ENCODE measurements around the gene TAF4.
"Not testable (repeated sequence)": the region's sequence is repeated elsewhere in the genome, so short reads cannot be mapped to it uniquely, and the experiment has no call there.

Gene TAF4

DNA sequence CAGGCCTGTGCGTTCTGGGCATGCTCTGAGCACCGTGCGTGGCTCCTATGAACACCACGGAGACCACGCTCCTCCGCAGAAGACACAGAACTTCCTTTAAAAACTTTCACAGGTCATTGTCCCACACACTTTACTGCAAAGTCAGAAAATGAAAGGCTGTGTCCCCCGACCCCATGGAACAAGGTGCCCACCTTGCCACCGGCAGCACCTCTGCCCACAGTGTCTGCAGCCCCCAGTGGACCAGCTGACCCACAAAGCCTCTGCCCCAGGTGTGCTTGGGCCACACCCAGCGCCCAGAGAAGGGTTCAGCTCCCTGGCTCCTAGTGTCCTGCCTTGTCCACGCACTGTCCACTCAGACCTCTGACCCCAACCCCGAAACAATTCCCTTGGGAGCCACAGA is 8.7 kb downstream of the TAF4 start:
- DNase-seq = no peak

DNA sequence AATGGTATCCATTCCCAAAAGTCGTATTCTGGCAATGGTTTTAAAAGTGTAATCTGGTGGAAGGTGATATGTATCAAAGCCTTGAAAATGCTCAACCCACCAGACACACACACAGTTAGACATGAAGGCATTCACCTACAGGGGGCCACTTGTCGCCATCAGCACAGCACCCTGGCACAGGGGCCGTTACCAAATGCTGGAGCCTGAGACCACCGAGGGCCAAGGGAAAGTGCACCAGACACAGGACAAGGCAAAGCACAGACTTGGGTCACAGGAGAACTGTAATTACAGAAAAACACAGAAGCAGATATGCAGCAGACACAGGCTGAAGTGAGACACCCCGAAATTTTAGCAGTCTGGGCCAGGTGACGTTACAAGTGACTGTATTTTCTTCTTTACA is 9.3 kb downstream of the TAF4 start:
- no peak for DNase-seq

DNA sequence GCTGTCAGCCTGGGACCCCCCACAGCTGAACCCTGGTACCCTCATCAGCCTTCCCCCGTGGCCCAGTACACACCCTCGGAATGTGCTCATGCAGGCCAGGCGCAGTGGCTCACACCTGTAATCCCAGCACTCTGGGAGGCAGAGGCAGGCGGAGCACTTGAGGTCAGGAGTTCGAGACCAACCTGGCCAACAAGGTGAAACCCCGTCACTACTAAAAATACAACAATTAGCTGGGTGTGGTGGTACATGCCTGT is 9.9 kb downstream of the TAF4 start:
- DNase-seq = not testable (repeated sequence)

DNA sequence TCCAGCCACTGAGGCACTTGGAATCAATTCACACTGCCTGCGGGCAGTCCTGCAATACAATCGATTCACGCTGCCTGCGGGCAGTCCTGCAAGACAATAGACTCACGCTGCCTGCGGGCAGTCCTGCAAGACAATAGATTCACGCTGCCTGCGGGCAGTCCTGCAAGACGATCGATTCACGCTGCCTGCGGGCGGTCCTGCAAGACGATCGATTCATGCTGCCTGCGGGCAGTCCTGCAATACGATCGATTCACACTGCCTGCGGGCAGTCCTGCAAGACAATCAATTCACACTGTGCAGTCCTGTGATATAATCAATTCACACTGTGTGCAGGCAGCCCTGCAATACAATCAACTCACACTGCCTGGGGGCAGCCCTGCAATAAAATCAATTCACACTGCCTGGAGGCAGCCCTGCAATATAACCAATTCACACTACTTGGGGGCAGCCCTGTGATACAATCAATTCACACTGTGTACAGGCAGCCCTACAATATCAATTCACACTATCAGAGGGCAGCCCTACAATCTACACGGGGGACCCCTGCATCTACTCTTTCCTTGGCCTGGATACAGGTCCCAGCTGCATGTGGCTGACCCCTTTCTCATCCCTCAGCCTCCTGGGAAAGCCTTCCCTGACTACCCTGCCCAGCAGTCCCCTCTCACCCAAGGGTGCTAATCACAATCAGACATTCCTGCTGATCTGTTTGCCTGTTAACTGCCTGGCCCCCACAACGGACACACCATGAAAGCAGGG is 10.4 kb downstream of the TAF4 start:
- no peak for DNase-seq

DNA sequence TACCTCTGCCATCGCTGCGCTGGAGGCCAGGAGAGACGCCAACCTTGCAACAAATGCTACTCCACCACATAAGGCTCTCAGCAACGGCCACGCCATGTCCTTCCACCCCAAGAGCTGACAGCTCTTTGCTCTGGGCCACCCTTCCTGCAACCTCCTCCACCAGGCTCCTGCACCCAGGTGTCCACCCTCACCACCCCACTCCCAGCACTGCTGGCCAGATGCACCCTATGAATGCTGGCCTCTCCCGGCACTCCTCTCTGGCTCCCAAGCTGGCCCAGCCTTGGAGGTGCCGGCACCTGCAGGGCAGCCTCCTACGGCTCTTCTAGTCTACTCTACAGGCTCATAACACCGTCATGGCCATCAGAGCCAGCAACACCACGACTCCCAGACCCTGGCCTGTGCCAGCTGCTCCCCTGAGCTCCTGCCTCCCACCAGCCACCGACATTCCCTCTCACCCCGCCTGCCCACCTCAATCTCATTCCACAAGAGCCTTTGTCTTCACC is 11.2 kb downstream of the TAF4 start:
- no peak for DNase-seq

DNA sequence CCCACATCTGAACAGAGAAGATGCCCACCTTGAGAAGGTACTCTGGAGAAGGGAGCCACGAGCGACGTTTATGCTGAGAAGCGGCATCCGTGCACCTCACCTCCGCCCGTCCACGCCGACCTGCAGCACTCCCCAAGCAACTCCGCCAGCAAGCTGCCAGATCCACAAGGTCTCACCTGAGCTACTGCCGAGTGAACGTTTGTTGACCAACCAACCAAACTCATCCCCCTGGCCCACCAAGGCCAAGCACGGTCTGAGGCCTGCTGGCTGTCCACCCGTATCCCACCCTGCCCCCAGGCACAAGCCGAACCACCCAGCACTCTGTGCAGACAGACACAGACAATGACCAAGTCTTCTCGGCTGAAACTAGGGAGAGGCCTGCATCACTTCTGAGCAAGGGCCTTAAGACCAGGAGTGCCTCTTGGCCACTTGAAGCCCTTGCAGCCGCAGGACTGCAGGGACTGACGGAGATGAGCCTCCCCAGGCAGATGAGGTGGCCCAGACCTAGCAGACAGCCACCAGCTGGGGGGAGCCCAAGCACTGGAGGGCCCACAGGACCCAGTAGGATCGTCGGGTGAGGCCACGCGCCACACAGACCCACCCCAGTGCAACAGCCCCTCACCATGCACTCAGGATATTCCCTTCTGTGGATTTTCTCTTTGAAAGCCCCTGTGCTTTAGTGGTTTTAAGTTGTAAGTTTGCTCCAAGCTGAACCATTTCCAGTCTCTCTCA is 12.1 kb downstream of the TAF4 start:
- no peak for DNase-seq

DNA sequence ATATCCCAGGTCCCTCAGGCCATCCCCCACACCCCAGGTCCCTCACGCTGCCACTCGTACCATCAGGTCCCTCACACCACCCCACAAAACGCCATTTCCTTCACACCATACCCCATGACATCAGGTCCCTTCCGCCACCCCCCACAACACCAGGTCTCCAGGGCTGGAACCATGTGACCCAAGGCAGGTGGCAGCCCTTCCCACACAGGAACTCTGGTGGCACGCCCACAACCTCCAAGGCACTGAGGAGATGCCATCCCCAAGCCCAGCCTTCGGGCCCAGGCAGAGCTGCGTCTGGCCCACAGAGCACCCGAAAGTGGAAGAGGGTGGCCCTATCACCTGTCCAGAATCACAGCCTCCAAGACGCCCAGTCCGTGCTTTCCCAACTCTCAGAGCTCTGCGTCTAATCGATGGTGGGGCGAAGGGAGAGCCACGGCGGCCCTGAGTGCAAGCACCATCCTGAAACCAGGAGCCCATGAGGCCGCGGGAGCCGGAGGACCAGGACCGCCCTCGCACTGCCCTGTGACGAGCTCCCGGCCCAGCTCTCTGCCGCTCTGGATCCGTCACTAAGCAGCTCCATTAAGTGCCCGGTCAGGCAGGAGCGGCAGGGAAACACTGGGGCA is 12.7 kb downstream of the TAF4 start:
- DNase-seq = no peak

DNA sequence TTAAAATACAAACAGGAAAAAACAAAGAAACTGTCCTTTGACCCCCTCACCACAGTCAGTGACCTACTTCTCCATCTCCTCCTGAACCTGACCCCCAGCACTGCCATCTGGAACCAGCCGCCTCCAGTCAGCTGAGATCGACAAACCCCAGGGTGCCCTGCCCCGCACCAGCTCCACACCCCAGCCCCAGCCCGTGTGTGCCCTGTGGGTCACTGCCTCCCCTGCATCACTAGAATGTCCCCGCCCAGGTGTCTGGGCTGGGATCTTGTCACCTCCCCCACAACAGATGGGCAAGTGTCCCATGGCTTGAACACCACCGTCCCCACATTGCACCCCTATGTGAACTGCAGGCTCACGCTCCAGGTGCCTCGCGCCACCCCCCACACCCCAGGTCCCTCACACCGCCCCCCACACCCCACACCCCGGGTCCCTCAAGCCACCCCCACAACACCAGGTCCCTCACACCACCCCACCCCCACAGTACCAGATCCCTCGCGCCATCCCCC is 13.3 kb downstream of the TAF4 start:
- no peak for DNase-seq

DNA sequence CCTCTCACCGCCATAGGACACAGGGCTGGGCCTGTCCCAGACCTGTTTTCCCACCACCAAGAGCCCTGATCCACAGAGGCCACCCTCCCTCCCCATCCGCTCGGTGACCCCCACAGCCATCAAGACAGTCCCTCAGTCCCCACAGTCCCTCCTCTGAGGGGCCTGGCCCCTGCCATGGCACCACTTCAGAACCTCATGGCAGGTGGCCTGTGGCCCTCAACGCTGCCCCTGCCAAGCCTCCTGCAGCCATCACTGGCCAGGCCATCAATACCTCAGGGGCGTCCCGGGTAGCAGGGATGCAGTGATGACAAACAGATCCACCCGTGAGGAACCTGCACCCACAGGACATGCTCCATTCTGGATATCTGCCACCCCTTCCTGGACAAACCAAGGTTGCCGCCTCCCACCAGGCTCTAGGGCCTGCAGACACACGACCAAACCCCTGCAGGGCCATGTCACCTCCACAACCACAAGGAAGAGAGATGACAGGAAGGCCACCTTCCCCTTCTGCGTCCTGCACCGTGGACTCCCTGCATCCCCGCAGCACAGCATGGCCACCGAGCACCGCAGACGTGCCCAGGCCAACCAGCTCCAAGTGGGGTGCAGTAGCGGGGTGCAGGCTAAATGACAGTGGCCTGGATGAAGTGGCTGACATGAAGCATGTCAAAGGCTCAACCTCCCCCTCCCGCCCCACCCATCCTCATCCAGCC is 14.0 kb downstream of the TAF4 start:
- DNase-seq = no peak

DNA sequence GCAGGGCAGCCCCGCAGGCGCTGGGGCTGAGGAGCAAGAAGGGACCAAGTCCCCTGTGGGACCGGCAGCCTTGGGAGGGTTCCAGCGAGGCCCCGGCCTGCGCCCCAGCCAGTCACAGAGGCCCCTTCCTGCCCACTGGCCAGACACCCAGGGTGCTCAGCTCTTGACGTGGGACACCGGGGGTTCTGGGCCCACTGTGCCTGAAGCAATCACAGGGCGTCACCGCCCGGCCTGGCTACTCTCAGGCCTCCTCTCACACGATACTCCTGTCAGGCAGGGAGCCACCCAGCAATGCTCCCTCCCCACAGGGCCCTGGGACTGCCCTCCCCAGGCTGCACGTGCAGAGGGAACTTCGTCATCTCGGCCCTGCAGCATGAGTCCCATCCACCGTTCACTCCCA is 14.5 kb downstream of the TAF4 start:
- no peak for DNase-seq

DNA sequence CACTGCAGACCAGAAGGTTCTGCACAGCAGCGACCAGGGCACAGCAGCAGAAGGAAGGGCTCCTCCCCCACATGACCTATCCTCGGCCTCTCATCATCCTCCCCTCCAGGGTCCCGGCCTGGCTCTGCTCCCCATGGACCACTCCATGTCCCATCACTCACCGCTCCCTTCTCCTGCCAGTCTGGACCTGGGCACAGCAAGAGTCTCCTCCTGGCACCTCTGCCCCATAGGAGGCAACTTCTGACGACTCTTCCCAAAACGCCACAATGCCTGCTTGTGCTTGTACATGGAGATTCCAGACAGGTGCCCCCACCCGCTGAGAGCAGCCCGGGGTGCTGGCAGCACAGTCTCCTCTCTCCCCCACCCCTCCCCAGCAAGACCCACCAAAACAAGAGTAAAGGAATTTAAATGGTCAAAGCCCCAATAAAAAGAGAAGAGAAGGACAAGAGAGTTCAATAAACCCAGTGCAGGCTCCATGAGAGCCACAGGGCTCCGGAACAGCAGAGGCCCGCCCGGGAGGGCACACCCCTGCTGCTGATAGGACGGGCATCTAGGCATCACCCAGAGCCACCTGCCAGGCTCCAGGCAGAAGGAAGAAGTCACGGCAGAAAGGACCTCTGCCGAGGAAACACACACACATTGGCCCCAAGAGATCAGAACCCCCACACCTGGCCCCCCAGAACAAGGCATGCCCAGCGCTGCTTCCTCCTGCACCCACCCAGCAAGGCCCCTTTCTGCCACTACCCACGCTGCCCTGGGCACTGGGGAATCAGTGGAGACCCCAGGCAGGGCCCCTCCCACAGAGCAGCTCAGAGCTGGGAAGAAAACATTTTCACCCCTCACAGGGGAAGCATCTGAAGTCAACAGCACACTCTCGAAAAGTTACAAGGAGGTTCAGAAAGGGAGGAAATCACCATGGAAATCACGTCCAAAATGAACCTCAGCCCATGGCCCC is 15.2 kb downstream of the TAF4 start:
- no peak for DNase-seq

DNA sequence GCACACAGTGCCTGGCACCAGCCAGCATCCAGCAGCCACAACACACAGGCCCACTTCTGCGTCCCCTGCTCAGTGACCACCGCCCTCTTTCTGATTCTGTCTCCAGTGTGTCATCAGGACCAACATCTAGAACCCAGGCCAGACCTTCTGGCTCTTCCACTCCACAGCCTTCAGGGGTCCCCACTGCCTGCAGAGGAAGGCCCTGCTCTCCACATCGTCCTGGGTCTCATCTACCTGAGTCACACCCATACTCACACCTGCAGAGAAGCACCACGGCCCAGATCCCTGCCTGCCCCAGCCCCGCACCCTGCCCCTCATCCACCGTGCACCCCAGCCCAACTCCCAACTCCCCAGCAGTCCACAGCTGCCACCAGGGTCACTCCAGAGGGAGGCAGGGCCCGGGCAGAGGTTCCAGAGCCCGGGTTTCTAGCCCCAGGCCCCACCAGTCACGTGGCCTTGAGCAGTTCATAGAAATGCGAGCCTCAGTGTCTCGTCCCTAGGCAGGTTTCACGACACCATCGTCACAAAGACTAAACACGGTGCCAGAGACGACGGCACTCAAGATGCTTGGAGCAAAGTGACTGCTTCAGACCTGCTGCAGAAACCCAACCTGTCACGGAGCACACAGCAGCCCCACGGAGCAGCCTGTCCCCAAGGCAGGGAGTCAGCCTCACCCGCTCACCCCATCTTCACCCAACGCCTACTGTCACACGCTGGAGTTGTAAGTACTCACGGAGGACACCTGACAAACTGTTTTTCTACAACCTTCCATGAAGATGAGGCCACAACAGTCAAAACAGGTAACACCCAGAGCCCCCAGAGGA is 16.1 kb downstream of the TAF4 start:
- DNase-seq = no peak

DNA sequence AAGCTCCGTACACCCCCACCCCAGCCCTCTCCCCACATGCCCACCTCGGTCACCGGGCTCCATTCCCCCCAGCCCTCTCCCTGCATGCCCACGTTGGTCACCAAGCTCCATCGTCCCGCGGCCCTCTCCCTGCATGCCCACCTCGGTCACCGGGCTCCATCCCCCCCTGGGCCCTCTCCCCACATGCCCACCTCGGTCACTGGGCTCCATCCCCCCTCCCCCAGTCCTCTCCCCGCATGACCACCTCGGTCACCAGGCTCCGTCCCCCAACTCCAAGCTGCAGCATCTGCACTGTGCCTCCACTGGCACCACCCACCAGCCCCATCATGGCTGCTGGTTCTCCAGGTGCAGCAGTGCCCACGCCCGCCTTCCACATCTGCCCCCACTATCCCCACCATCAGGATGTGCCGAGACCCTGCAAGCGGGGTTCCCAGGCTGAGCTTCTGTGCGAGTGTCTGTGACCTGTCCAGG is 16.8 kb downstream of the TAF4 start:
- no peak for DNase-seq

DNA sequence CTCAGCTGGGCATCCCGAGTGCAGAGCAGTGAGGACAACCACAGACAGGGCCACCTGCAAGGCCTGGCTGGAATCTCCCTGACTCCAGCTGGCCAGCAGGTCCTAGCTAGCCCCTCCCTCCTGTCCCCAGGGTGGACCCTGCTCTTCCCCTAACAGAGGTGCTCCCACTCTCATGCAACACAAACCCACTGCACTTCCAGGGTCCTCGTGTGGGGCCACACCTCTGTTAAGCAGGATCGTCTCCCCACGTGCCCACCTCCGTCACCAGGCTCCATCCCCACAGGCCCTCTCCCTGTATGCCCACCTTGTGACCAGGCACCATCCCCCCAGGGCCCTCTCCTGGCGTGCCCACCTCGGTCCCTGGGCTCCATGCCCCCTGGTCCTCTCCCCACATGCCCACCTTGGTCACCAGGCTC is 17.3 kb downstream of the TAF4 start:
- no peak for DNase-seq

DNA sequence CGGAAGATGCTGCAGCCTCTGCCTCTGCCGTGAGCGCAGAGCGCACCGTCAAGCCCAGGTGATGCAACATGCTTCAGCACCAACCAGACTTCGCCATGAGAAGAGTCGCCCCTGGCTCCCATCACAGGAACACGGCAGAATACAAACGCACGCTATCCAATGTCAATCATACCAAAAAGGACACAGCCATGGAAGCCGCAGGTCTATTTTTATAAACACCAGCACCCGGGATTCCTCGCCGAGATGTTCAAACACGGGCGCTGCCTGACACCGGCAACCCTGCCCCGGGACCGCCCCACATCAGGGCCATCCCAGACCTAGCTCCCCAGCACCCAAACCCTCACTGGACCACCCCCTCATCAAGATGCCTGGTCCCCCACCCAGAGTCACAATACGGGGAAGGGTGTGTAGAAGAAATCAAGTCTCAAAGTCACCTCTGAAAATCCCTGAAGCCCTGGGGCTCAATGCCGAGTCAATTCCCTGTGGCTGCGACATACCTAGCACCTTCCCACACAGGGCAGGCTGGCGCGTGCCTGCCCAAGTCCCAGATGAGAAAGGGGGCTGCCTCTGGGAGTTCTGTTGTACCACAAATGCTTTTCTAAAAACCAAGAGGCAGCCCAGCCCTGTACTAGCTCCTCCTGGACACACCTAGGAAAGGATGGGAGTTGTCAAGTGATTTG is 17.9 kb downstream of the TAF4 start:
- no peak for DNase-seq

DNA sequence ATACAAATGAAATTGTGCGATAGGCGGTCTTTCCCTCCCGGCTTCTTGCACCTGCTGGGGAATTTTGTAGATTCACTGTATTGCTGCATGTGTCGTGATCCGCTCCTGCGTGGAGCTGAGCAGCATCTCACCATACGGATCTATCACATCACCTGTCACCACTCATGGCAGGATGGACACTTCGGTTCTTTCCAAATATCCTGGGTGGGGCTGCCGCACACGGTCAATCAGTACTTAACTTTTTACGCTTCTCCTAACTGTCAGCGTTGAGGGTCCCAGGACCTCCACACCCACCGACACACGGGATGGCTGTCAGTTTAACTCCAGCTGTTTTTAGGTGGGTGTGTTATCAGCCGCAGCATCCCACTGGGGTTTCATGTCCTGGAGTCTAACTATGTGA is 19.2 kb downstream of the TAF4 start:
- no peak for DNase-seq

DNA sequence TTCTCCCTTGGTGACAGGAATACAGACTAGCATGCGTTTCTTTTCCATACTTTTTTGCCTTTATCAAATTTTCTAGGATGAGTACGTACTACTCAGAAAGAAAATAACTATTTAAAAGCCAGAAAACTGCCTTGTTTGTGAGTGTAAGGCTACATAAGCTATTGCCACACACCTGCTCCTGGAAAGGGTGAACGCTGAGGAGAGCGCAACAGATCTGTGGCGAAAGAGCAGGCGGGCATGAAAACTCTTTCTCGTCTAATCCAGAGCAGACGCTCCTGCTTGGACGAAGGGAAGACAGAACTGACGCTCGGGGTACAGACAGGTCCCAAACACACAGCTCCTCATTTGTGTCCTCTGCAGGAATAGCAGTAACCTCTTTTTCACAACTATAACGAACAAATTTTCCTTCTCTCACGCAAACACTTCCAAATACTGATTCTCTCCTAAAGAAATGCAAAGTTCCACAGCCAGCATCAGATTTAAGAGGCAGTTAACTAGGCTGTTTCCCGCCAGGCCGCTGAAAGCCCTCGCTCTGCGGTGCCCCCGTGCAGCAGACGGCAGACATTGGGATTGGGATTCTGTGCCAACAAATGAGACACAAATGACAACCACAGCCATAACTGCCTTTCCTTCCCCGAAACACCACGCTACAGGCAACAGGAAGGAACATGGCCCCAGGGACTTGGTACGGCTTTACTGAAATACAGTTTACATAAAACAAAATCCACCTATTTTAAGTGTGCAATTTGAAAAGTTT is 20.0 kb downstream of the TAF4 start:
- no peak for DNase-seq

DNA sequence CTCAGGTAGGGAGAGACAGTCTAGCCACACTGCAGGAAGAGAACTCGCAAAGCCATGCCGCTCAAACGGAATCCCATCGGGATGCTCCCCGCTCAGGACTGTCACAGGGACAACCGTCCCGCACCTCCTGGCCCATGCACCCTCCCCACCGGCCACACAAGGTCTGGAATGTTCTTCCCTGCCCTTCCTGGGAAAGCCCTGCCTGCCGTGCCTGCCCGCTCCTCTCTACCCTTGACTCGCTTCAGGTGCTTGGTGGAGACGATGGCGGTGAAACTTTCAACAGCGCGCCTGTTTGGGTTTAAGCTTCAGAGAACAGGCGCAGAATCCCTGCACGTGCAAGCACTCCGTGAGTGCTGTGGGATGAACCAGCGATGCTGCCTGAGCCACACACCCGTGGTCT is 20.6 kb downstream of the TAF4 start:
- DNase-seq = no peak

DNA sequence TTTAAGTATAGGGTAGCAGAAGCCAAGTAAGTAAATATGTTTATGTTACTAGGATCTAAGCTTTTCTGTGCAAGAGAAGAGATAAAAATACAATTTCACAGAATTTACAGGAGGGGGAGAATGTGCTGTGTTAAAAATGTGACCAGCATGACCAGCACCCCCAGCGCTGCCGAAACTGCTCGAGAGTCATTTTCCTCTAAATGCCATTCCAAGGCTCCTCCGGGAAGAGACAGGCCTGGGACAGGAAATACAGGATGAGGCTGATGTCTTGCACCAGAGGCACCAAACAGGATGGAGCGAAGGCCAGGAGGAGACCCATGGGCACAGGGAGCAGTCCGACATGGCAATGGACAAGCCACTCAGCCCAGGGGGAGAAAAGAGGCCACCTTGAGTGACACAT is 21.1 kb downstream of the TAF4 start:
- DNase-seq = no peak

All from HCEC 1CT (cell line).